Stomach (tissue), 9 donors: ENCODE measurements around the gene ADARB2. TPM values are rescaled to one million over a fixed set of nuclear protein-coding genes. Genes with fewer than 3 reads are reported as not detected.
A peak's percentile ranks its signal among the peaks of the same experiment; 100 is the strongest.

Experiments
- DNase-seq, 2 donors: peaks; one replicate each; pipeline versions ENCODE4 v3.0.0 to v3.0.0-alpha.2; 2013 to 2019
- H3K27ac ChIP-seq, 5 donors: fragments of 200-600 bp in 4 of 5; sonication (generic) in 4 of 5; one replicate each; pipeline ENCODE4 v1.5.1; 2013 to 2019; ENCODE audit warnings: mild to moderate bottlenecking in 1 of 5, moderate library complexity in 1 of 5
- H3K27me3 ChIP-seq, 3 donors: fragments of 200-600 bp; sonication (generic); one replicate each; pipeline ENCODE4 v1.5.1; 2017 to 2019; ENCODE audit warnings: mixed run types in 1 of 3
- H3K36me3 ChIP-seq, 4 donors: fragments of 200-600 bp; sonication (generic); 1 replicate in 3 of 4; 2 replicates in 1 of 4; pipeline ENCODE4 v1.5.1; 2016 to 2019
- H3K4me1 ChIP-seq, 4 donors: fragments of 200-600 bp; sonication (generic); one replicate each; pipeline ENCODE4 v1.5.1; 2016 to 2019
- H3K4me3 ChIP-seq, 4 donors: fragments of 200-600 bp; sonication (generic) in 3 of 4; one replicate each; pipeline ENCODE4 v1.5.1; 2016 to 2019; ENCODE audit warnings: mild to moderate bottlenecking in 1 of 4
- H3K9me3 ChIP-seq, 4 donors: fragments of 200-600 bp; sonication (generic); one replicate each; pipeline ENCODE4 v1.5.1; 2016 to 2019
- CTCF ChIP-seq, 7 experiments: fragments of 450-650 bp in 4 of 7; fragments of 200-600 bp in 3 of 7; sonication (generic) in 3 of 7; IDR thresholded peaks; one replicate each; pipeline ENCODE4 v1.5.1; 2016 to 2019; ENCODE audit warnings: antibody characterized with exemption in 7 of 7, control low read depth in 2 of 7, mild to moderate bottlenecking in 1 of 7
- EP300 ChIP-seq: sonication (generic); formaldehyde crosslinking; IDR thresholded peaks from one replicate; pipeline ENCODE4 v1.6.1; 2017; ENCODE audit warnings: antibody characterized with exemption
- POLR2A ChIP-seq, 4 donors: fragments of 450-650 bp; IDR thresholded peaks; one replicate each; pipeline ENCODE4 v1.6.1; 2016; ENCODE audit warnings: antibody characterized with exemption in 4 of 4, control low read depth in 2 of 4, mild to moderate bottlenecking in 1 of 4, moderate library complexity in 1 of 4
- POLR2AphosphoS5 ChIP-seq, 3 donors: sonication (generic); formaldehyde crosslinking; IDR thresholded peaks; one replicate each; pipeline ENCODE4 v1.6.1; 2016; ENCODE audit warnings: antibody characterized with exemption in 3 of 3
- WGBS, 5 donors: extraction: QIAGEN DNeasy Blood & Tissue Kit in 3 of 5; methylation state at CpG; one replicate each; pipeline versions ENCODE4 v1.1.5 to v1.1.7; 2013 to 2018; 5-methylcytosine and 5-hydroxymethylcytosine counted together
- intact Hi-C: fragments of 100-400 bp; cut with DNase I; formaldehyde crosslinking; loops from one replicate; pipeline ENCODE4 v1.15.1; 2023; ENCODE audit warnings: low total_unique reads
- polyA plus RNA-seq, 3 donors: library from polyadenylated mRNA; stranded (reverse); fragments of 200-250 nt; gene quantifications; one replicate each; pipeline ENCODE4 v1.2.3, GENCODE V29; 2013
- total RNA-seq, 5 donors: library from RNA; depleted of rRNA; stranded (reverse); fragments of >200 nt; gene quantifications; one replicate each; pipeline versions ENCODE4 v1.1.0 to v1.2.3, GENCODE V29; 2014 to 2016
- donor health status: healthy with polysubstance abuse.
- donor health status: Bipolar disorder and iron deficiency.
- donor health status: healthy.

The ADARB2 gene
- total and polyA plus RNA-seq, 8 donors, result 0.55 to 4.1 (median 1.4) TPM; not detected in 1

DNA sequence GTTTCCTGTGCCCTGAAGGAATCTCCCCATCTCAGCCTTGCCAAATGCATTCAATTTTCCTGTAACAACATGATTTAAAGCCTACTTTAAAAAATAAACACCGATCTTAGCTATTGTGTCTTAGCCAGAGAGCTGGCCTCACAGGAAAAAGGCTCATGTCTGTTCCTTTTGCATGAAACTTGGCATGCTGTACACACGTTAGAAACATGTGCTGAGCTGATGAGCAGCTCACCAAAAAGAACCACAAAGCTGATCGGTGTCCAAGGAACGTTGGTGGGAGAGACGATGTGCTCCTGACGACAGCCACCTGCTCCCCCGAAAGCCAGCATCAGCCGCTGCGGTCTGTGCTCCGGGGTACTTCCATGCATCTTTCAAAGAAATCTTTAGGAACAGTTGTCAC lies 135.9 kb downstream of the ADARB2 start:
- 50 to 81% (median 58%) methylated on average over 10 of the region's 10 CpGs for WGBS, 5 donors
- no peak overlapping the region for H3K4me3 ChIP-seq
- peaks cover 0 to 2% (median 0%) of the 10 kb centered on the region in 4 donors for H3K9me3 ChIP-seq
- H3K27me3 ChIP-seq, result peaks cover 0 to 19% (median 0%) of the 10 kb centered on the region in 3 donors
- H3K27ac ChIP-seq, result no peak overlapping the region
- DNase-seq, result peak in 1 of 2 donors; percentile 12
- TF ChIP-seq CTCF (IDR thresholded peaks at IDR 0.05) (no peak), EP300 (no peak), POLR2AphosphoS5 (IDR thresholded peaks at IDR 0.05) (no peak)
- intact Hi-C loops, result no loop called here
- no peaks in the 10 kb centered on the region for H3K4me1 ChIP-seq
- no peaks in the 10 kb centered on the region for H3K36me3 ChIP-seq

DNA sequence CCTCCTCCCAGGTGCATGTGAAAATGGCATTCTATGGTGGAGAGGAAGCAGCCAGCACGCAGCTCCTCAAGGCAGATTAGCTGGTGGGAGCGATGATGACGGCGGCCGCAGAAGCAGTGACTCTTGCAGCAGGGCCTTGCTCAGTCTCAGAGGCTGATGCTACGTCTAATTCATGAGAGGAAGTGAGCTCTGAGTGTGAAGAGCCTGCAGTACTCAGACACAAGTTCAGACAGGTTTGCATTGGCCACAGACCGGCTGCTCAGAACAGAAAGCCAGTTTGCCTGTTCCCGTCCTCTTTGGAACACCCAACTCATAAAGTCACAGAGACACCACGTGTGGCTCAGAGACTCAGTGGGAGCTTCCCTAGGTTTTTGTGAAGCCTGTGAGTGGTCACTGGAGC lies 136.5 kb downstream of the ADARB2 start:
- Histone ChIP-seq H3K4me3 (no peak overlapping the region), H3K36me3 (no peaks in the 10 kb centered on the region), H3K4me1 (no peaks in the 10 kb centered on the region), H3K9me3 (peaks cover 0 to 2% (median 0%) of the 10 kb centered on the region in 4 donors), H3K27me3 (peaks cover 0 to 13% (median 0%) of the 10 kb centered on the region in 3 donors), H3K27ac (no peak overlapping the region)
- DNase-seq, result peak in 1 of 2 donors; percentile 18
- intact Hi-C loops, result no loop called here
- TF ChIP-seq CTCF (IDR thresholded peaks at IDR 0.05), result no peak
- no peak for TF ChIP-seq POLR2A (IDR thresholded peaks at IDR 0.05)
- no peak for TF ChIP-seq POLR2AphosphoS5 (IDR thresholded peaks at IDR 0.05)
- no peak for TF ChIP-seq EP300
- 70 to 87% (median 79%) methylated on average over 9 of the region's 9 CpGs for WGBS, 5 donors

- WGBS, 5 donors, result 88 to 92% (median 91%) methylated on average over 15 to 20 of the region's 20 CpGs
- TF ChIP-seq POLR2A (IDR thresholded peaks at IDR 0.05) (no peak), CTCF (IDR thresholded peaks at IDR 0.05) (no peak), EP300 (no peak), POLR2AphosphoS5 (IDR thresholded peaks at IDR 0.05) (no peak)
- no peak overlapping the region for H3K4me3 ChIP-seq
- H3K9me3 ChIP-seq, result peaks cover 0 to 2% (median 0%) of the 10 kb centered on the region in 4 donors
- DNase-seq, result no peak
- intact Hi-C loops, result no loop called here
- peaks cover 0 to 6% (median 0%) of the 10 kb centered on the region in 3 donors for H3K27me3 ChIP-seq
- no peaks in the 10 kb centered on the region for H3K4me1 ChIP-seq
- no peak overlapping the region for H3K27ac ChIP-seq
- H3K36me3 ChIP-seq, result no peaks in the 10 kb centered on the region
These were observed 138.8 kb downstream of the ADARB2 start for GRCh38 chr10:1598393-1599153.

DNA sequence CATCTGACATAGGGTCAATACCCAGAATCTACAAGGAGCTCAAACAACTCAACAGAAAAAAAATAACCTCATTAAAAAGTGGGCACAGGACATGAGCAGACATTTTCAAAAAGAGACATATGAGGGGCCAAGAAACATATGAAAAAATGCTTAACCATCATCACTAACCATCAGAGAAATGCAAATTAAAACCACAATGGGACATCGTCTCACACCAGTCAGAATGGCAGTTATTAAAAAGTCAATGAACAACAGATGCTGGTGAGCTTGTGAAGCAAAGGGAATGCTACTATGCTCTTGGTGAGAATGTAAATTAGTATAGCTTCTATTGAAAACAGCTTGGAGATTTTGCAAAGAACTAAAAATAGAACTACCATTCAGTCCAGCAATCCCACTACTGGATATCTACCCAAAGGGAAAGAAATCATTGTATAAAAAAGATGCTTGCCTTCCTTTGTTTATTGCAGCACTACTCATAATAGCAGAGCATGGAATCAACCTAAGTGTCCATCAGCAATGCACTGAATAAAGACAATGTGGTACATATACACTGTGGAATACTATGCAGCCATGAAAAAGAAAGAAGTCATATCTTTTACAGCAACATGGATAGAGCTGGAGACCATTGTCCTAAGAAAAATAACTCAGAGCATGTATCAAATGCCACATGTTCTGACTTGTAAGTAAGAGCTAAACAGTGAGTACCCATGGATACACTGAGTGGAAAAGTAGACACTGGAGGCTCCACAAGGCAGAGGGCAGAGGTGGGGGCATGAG lies 139.8 kb downstream of the ADARB2 start:
- Histone ChIP-seq H3K4me1 (no peaks in the 10 kb centered on the region), H3K27ac (no peak overlapping the region), H3K9me3 (peaks cover 0 to 2% (median 0%) of the 10 kb centered on the region in 4 donors), H3K4me3 (no peak overlapping the region), H3K27me3 (peaks cover 0 to 6% (median 0%) of the 10 kb centered on the region in 3 donors), H3K36me3 (no peaks in the 10 kb centered on the region)
- no peak for DNase-seq
- TF ChIP-seq POLR2A (IDR thresholded peaks at IDR 0.05) (no peak), EP300 (no peak), CTCF (IDR thresholded peaks at IDR 0.05) (no peak), POLR2AphosphoS5 (IDR thresholded peaks at IDR 0.05) (no peak)
- intact Hi-C loops, result no loop called here
- WGBS, 5 donors, result 83 to 92% (median 86%) methylated on average over 1 of the region's 1 CpG
